LNCAP (cell line): ENCODE measurements around the gene NCOR2.

ENCODE experiments used
- CTCF ChIP-seq: fragments of 450-650 bp; IDR thresholded peaks from 2 replicates; pipeline ENCODE4 v1.5.1; 2017; ENCODE audit warnings: mild to moderate bottlenecking

NCOR2 gene

GRCh38 chr12:124520265-124520701, 47.1 kb downstream of the NCOR2 start:
- no peak for TF ChIP-seq CTCF

GRCh38 chr12:124519746-124520145, 47.7 kb downstream of the NCOR2 start:
- TF ChIP-seq CTCF: no peak

- TF ChIP-seq CTCF: no peak
These were observed 49.1 kb downstream of the NCOR2 start for GRCh38 chr12:124518051-124518932.
